ENCODE results near the gene RWDD4. TPM values are rescaled to one million over a fixed set of nuclear protein-coding genes. Genes with fewer than 3 reads are reported as not detected.

RWDD4 gene
- total RNA-seq, 1 donor from 2014 or later: 14.2 TPM

Other genes with a start within 250 kb of the RWDD4 start
- 16.3 and 18.1 TPM in 2 replicates for gene CDKN2AIP, start 214.5 kb downstream of the RWDD4 start, total RNA-seq
- 21.9 and 23.0 TPM in 2 replicates for gene ING2, start 154.1 kb downstream of the RWDD4 start, total RNA-seq
- 38.8 and 40.8 TPM in 2 replicates for gene TRAPPC11, start 108 bp upstream of the RWDD4 start, total RNA-seq
- gene STOX2, start 246.1 kb upstream of the RWDD4 start, total RNA-seq: 1.3 and 2.4 TPM in 2 replicates